ENCODE measurements around the gene RERE. TPM values are rescaled to one million over a fixed set of nuclear protein-coding genes. Genes with fewer than 3 reads are reported as not detected.
A peak's percentile ranks its signal among the peaks of the same experiment; 100 is the strongest.
"Not testable (repeated sequence)": the region's sequence is repeated elsewhere in the genome, so short reads cannot be mapped to it uniquely, and the experiment has no call there.

The RERE gene
- total and polyA plus RNA-seq, 5 donors, result 72.4 to 175 (median 161) TPM

GRCh38 chr1:8599646-8600212, 217.7 kb downstream of the RERE start:
- Histone ChIP-seq H3K27me3 (ENCODE audit: control insufficient read depth, insufficient read depth) (no peaks in the 10 kb centered on the region), H3K4me3 (ENCODE audit: low read length) (no peak overlapping the region), H3K4me1 (ENCODE audit: control insufficient read depth, insufficient read depth, low read length) (peaks cover 9% of the 10 kb centered on the region), H3K27ac (ENCODE audit: low read length) (no peak overlapping the region), H3K9me3 (ENCODE audit: control insufficient read depth, low read length) (no peaks in the 10 kb centered on the region)
- intact Hi-C loops (cut with DNase I), result no loop called here
- ATAC-seq (no peak), DNase-seq (no peak)
- WGBS, result 88% methylated on average over 6 of the region's 6 CpGs

GRCh38 chr1:8598783-8599182, 218.7 kb downstream of the RERE start:
- DNase-seq (peak in 2 of 3 donors; percentile 37 to 64), ATAC-seq (peak; percentile 36 to 57)
- no peak overlapping the region for H3K4me3 ChIP-seq (ENCODE audit: low read length)
- H3K27ac ChIP-seq (ENCODE audit: low read length), result peak overlapping the region; percentile 73
- no peaks in the 10 kb centered on the region for H3K27me3 ChIP-seq (ENCODE audit: control insufficient read depth, insufficient read depth)
- intact Hi-C loops (cut with DNase I), result no loop called here
- 60% methylated on average over 4 of the region's 4 CpGs for WGBS
- no peaks in the 10 kb centered on the region for H3K9me3 ChIP-seq (ENCODE audit: control insufficient read depth, low read length)
- H3K4me1 ChIP-seq (ENCODE audit: control insufficient read depth, insufficient read depth, low read length), result peaks cover 9% of the 10 kb centered on the region

- DNase-seq (peak; percentile 31 to 66 (median 66)), ATAC-seq (peak; percentile 85 to 89)
- WGBS, result 24% methylated on average over 15 of the region's 15 CpGs
- intact Hi-C loops (cut with DNase I), result no loop called here
- Histone ChIP-seq H3K27me3 (ENCODE audit: control insufficient read depth, insufficient read depth) (no peaks in the 10 kb centered on the region), H3K9me3 (ENCODE audit: control insufficient read depth, low read length) (no peaks in the 10 kb centered on the region), H3K4me1 (ENCODE audit: control insufficient read depth, insufficient read depth, low read length) (peaks cover 9% of the 10 kb centered on the region), H3K27ac (ENCODE audit: low read length) (peak overlapping the region; percentile 73), H3K4me3 (ENCODE audit: low read length) (peak overlapping the region; percentile 11)
These were observed 219.2 kb downstream of the RERE start for GRCh38 chr1:8598060-8598724.

DNA sequence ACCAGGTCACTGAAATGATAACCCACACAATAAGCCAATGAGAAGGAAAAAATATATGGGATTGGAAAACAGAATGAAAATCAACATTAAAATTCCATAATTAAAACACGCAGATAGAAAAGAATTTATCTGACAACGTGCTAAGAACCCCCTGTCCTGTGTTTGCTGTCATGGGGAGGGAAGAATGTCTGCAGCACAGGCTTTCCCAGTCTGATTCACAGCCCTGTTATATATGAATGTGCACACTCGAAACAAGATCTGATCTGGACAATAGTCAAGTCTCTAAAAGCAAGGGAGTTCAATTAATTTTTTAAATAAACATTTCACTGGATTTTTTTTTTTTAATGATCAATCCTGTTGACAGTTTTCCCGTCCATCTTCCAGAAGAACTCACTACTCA, 220.0 kb downstream of the RERE start:
- no peak overlapping the region for H3K4me3 ChIP-seq (ENCODE audit: low read length)
- 50% methylated on average over 4 of the region's 4 CpGs for WGBS
- no peaks in the 10 kb centered on the region for H3K27me3 ChIP-seq (ENCODE audit: control insufficient read depth, insufficient read depth)
- H3K9me3 ChIP-seq (ENCODE audit: control insufficient read depth, low read length), result no peaks in the 10 kb centered on the region
- DNase-seq (no peak), ATAC-seq (no peak)
- H3K27ac ChIP-seq (ENCODE audit: low read length), result no peak overlapping the region
- intact Hi-C loops (cut with DNase I), result no loop called here
- H3K4me1 ChIP-seq (ENCODE audit: control insufficient read depth, insufficient read depth, low read length), result peaks cover 9% of the 10 kb centered on the region

DNA sequence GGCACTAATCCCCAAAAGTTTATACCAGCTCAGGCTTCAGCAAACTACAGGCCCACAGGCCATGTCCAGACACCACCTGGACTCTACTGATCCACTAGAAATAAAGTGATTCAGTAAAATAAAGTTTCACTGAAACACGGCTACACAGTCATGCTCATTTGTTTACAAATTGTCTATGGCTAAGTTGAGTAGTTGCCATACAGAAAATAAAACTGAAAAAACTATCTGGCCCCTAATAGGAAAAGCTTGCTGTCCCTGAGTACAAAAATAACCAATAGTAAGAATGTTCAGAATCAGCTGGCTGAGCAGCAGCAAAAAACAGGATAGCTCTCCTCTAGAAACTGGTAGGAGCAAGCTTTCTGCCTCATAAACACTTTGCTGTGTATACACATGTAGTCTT, 221.5 kb downstream of the RERE start:
- intact Hi-C loops (cut with DNase I), result no loop called here
- no peaks in the 10 kb centered on the region for H3K9me3 ChIP-seq (ENCODE audit: control insufficient read depth, low read length)
- WGBS, result 46% methylated on average over 1 of the region's 1 CpG
- peaks cover 9% of the 10 kb centered on the region for H3K4me1 ChIP-seq (ENCODE audit: control insufficient read depth, insufficient read depth, low read length)
- ATAC-seq (no peak), DNase-seq (no peak)
- no peak overlapping the region for H3K27ac ChIP-seq (ENCODE audit: low read length)
- no peaks in the 10 kb centered on the region for H3K27me3 ChIP-seq (ENCODE audit: control insufficient read depth, insufficient read depth)
- H3K4me3 ChIP-seq (ENCODE audit: low read length), result no peak overlapping the region

GRCh38 chr1:8595332-8595731, 222.1 kb downstream of the RERE start:
- H3K4me1 ChIP-seq (ENCODE audit: control insufficient read depth, insufficient read depth, low read length), result peaks cover 9% of the 10 kb centered on the region

GRCh38 chr1:8593292-8593691, 224.1 kb downstream of the RERE start:
- H3K4me1 ChIP-seq (ENCODE audit: control insufficient read depth, insufficient read depth, low read length); H3K9me3 ChIP-seq (ENCODE audit: control insufficient read depth, low read length); ATAC-seq; H3K27ac ChIP-seq (ENCODE audit: low read length); H3K4me3 ChIP-seq (ENCODE audit: low read length); intact Hi-C loops (cut with DNase I); H3K27me3 ChIP-seq (ENCODE audit: control insufficient read depth, insufficient read depth); DNase-seq: not testable (repeated sequence)
- WGBS, result 83% methylated on average over 3 of the region's 3 CpGs

More at GRCh38 chr1:8595332-8595731, 222.1 kb downstream of the RERE start:
- no peak overlapping the region for H3K4me3 ChIP-seq (ENCODE audit: low read length)
- no peak for DNase-seq
- ATAC-seq, result no peak
- intact Hi-C loops (cut with DNase I), result no loop called here
- H3K27ac ChIP-seq (ENCODE audit: low read length), result no peak overlapping the region
- H3K9me3 ChIP-seq (ENCODE audit: control insufficient read depth, low read length), result no peaks in the 10 kb centered on the region
- no peaks in the 10 kb centered on the region for H3K27me3 ChIP-seq (ENCODE audit: control insufficient read depth, insufficient read depth)

DNA sequence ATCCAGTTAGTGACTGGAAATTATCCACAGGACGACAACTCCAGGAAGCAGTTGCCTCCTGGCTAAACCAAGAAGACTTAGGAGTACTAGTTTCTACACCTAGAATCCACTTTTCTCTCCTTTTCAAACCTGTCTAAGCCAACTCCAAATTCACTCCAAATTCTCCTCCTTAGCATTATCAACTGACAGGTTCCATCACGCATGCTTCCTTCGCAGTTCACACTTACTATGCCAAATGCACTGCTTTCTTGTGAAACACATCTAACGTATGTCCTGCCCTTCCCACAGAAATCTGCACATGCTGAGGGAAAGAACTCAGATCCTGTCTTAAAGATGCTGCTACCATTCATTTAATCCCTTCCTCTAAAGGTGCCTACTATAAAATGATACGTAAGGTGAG, 225.9 kb downstream of the RERE start:
- Histone ChIP-seq H3K27me3 (ENCODE audit: control insufficient read depth, insufficient read depth) (no peaks in the 10 kb centered on the region), H3K9me3 (ENCODE audit: control insufficient read depth, low read length) (no peaks in the 10 kb centered on the region), H3K27ac (ENCODE audit: low read length) (no peak overlapping the region), H3K4me1 (ENCODE audit: control insufficient read depth, insufficient read depth, low read length) (peaks cover 2% of the 10 kb centered on the region), H3K4me3 (ENCODE audit: low read length) (no peak overlapping the region)
- ATAC-seq, result no peak
- WGBS, result 83% methylated on average over 5 of the region's 5 CpGs
- intact Hi-C loops (cut with DNase I), result no loop called here
- DNase-seq, result no peak

DNA sequence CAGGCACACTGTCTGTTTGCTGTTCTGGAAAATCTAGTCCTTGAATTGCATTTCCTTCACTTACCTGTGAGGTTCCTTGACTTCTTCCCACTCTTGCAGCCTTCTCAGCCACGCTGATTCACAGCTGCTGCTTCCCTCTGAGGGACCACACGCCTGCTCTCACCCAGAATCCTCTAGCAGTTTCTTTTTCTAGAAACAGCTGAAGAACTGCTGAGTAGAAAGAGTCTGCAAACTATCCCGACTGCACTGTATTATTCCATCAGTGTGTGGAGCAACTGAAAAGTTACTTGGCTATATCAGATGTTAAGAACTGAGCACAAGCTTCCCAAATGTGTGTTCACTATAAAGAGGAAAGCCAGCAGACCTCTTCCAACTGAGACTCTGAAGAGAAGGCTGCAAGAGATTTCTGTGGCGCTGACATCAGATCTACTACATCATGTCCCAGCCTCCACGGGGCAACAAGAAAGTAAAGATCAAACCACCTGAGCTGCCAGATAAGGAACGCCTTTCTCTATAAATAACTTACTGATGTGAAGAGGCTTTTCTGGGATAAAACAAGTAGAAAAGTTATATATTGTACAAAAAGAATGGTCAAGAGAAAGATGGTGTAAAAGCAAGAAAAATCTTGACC, 226.6 kb downstream of the RERE start:
- intact Hi-C loops (cut with DNase I), result no loop called here
- H3K27ac ChIP-seq (ENCODE audit: low read length), result no peak overlapping the region
- 44% methylated on average over 6 of the region's 6 CpGs for WGBS
- no peak overlapping the region for H3K4me3 ChIP-seq (ENCODE audit: low read length)
- peaks cover 2% of the 10 kb centered on the region for H3K4me1 ChIP-seq (ENCODE audit: control insufficient read depth, insufficient read depth, low read length)
- DNase-seq (no peak), ATAC-seq (peak; percentile 45 to 59)
- no peaks in the 10 kb centered on the region for H3K9me3 ChIP-seq (ENCODE audit: control insufficient read depth, low read length)
- no peaks in the 10 kb centered on the region for H3K27me3 ChIP-seq (ENCODE audit: control insufficient read depth, insufficient read depth)

DNA sequence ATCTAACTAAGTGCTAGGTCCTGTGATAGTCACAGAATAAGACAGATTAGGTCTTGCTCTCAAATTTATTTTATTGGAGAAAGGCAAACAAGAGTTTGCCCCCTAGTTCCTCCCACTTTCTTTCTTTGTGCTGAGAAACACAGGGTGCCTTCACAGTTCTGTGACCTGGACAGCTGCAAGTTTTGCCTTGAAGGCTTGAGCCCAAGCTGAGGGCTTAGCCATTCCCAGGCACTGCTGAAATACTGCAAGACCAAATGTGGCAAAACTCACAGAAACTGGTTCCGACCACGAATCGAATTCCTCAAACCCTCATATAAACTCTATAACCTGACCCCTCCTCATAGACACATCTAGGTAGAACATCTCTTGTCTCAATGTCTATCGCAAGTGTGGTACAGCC, 227.9 kb downstream of the RERE start:
- Histone ChIP-seq H3K4me3 (ENCODE audit: low read length) (no peak overlapping the region), H3K27me3 (ENCODE audit: control insufficient read depth, insufficient read depth) (no peaks in the 10 kb centered on the region), H3K27ac (ENCODE audit: low read length) (no peak overlapping the region), H3K9me3 (ENCODE audit: control insufficient read depth, low read length) (no peaks in the 10 kb centered on the region), H3K4me1 (ENCODE audit: control insufficient read depth, insufficient read depth, low read length) (no peaks in the 10 kb centered on the region)
- no peak for DNase-seq
- intact Hi-C loops (cut with DNase I), result no loop called here
- ATAC-seq, result no peak
- 76% methylated on average over 4 of the region's 4 CpGs for WGBS

DNA sequence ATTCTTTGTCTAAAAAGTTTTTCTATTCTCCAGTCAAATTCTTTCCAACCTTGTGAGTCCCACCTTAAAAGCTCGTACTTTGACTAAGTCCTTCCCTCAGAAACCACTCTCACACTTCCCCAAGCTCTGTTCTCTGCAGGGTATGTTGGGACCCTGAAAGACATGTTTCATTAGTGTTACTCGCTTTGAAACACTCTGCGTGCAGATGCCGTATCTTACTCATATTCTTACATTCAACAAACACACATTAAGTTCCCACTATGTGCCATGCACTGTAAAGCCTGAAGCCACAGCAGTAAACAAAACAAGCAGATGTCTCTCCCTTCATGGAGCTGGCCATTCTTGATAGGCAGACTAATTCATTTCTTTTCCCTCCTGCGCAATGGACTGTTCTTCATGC, 229.7 kb downstream of the RERE start:
- 75% methylated on average over 5 of the region's 5 CpGs for WGBS
- Histone ChIP-seq H3K9me3 (ENCODE audit: control insufficient read depth, low read length) (no peaks in the 10 kb centered on the region), H3K4me1 (ENCODE audit: control insufficient read depth, insufficient read depth, low read length) (no peaks in the 10 kb centered on the region), H3K27me3 (ENCODE audit: control insufficient read depth, insufficient read depth) (no peaks in the 10 kb centered on the region), H3K4me3 (ENCODE audit: low read length) (no peak overlapping the region), H3K27ac (ENCODE audit: low read length) (no peak overlapping the region)
- ATAC-seq, result no peak
- no peak for DNase-seq
- intact Hi-C loops (cut with DNase I), result no loop called here

All from right cardiac atrium (tissue), 5 donors.